IMR-90 (cell line): ENCODE data around the gene ASB4. TPM values are rescaled to one million over a fixed set of nuclear protein-coding genes. Genes with fewer than 3 reads are reported as not detected.

Source experiments
- ATAC-seq: fragments of 200-7000 bp; cut with Tn5 transposase; 2 replicates; pipeline ENCODE4 v1.9.1; 2020; ENCODE audit warnings: low read depth, mild to moderate bottlenecking, moderate library complexity
- BruUV-seq: library from RNA; stranded (reverse); fragments of 400-500 nt; replicated peaks from 2 replicates; lab custom pipeline; 2021; lab: Mats Ljungman, UMichigan
- CTCF ChIA-PET: fragments of 300-600 bp; formaldehyde crosslinking; extraction: SDS; loops from one replicate; lab custom pipeline; 2021; ENCODE audit warnings: antibody characterized with exemption; lab: Yijun Ruan, JAX
- POLR2A ChIA-PET: fragments of 300-600 bp; sonication (Branson Sonifier 250); formaldehyde crosslinking; loops from one replicate; lab custom pipeline; 2022; ENCODE audit warnings: antibody characterized with exemption; ENCODE audit not compliant: unreplicated experiment; lab: Charles Lee
- DNase-seq: peaks from one replicate; pipeline ENCODE4 v3.0.0; 2013
- H2AFZ ChIP-seq: replicated peaks from 2 replicates; pipeline ENCODE3; 2013; ENCODE audit warnings: low read length, mild to moderate bottlenecking; ENCODE audit not compliant: poor library complexity
- H2AK5ac ChIP-seq: 2 replicates; pipeline ENCODE4 v1.6.1; 2013; ENCODE audit warnings: low read depth, low read length, inconsistent platforms
- H2AK9ac ChIP-seq: replicated peaks from 2 replicates; pipeline ENCODE3; 2013; ENCODE audit warnings: mild to moderate bottlenecking, low read depth, low read length, moderate library complexity; ENCODE audit not compliant: poor library complexity
- H2BK120ac ChIP-seq: 2 replicates; pipeline ENCODE4 v1.6.1; 2013; ENCODE audit warnings: low read depth, low read length, inconsistent platforms
- H2BK15ac ChIP-seq: 3 replicates; pipeline ENCODE4 v1.6.1; 2013; ENCODE audit warnings: low read depth, low read length, inconsistent platforms
- H2BK20ac ChIP-seq: 2 replicates; pipeline ENCODE4 v1.6.1; 2013; ENCODE audit warnings: low read depth, mild to moderate bottlenecking, inconsistent platforms, low read length, moderate library complexity
- H2BK5ac ChIP-seq: 2 replicates; pipeline ENCODE4 v1.6.1; 2013; ENCODE audit warnings: mild to moderate bottlenecking, low read depth, low read length, inconsistent platforms; ENCODE audit not compliant: poor library complexity, severe bottlenecking
- H3K14ac ChIP-seq: replicated peaks from 2 replicates; pipeline ENCODE4 v1.6.1; 2013; ENCODE audit warnings: low read depth, low read length, inconsistent platforms
- H3K18ac ChIP-seq: 2 replicates; pipeline ENCODE4 v1.6.1; 2013; ENCODE audit warnings: low read depth, low read length, control low read depth
- H3K23ac ChIP-seq: 2 replicates; pipeline ENCODE4 v1.6.1; 2013; ENCODE audit warnings: low read depth, low read length, inconsistent platforms
- H3K27ac ChIP-seq: 2 replicates; pipeline ENCODE4 v1.5.1; 2013; ENCODE audit warnings: mild to moderate bottlenecking, control low read depth, low read length; ENCODE audit not compliant: insufficient read depth
- H3K27me3 ChIP-seq: 2 replicates; pipeline ENCODE4 v1.6.1; 2013; ENCODE audit warnings: low read length; ENCODE audit not compliant: control insufficient read depth, insufficient read depth
- H3K36me3 ChIP-seq: 2 replicates; pipeline ENCODE4 v1.6.1; 2013; ENCODE audit warnings: low read length, mixed read lengths; ENCODE audit not compliant: control insufficient read depth, insufficient read depth
- H3K4ac ChIP-seq: 2 replicates; pipeline ENCODE4 v1.6.1; 2013; ENCODE audit warnings: low read depth, low read length, inconsistent platforms
- H3K4me1 ChIP-seq: 2 replicates; pipeline ENCODE4 v1.6.1; 2013; ENCODE audit warnings: low read length, mixed read lengths; ENCODE audit not compliant: control insufficient read depth, insufficient read depth
- H3K4me2 ChIP-seq: 2 replicates; pipeline ENCODE4 v1.6.1; 2013; ENCODE audit warnings: low read depth, mild to moderate bottlenecking, control low read depth, low read length, moderate library complexity
- H3K4me3 ChIP-seq: 2 replicates; pipeline ENCODE4 v1.5.1; 2013; ENCODE audit warnings: low read depth, mild to moderate bottlenecking, control low read depth, low read length, moderate library complexity; ENCODE audit not compliant: insufficient read depth
- H3K56ac ChIP-seq: 2 replicates; pipeline ENCODE4 v1.6.1; 2013; ENCODE audit warnings: low read length, inconsistent platforms; ENCODE audit not compliant: insufficient read depth; ENCODE audit errors: extremely low read depth
- H3K79me1 ChIP-seq, 2 experiments: 2 replicates each; pipeline ENCODE4 v1.6.1; 2013; ENCODE audit warnings: low read length in 2 of 2, inconsistent platforms in 1 of 2, low read depth in 1 of 2
- H3K9ac ChIP-seq: 2 replicates; pipeline ENCODE4 v1.6.1; 2013; ENCODE audit warnings: low read depth, low read length, control low read depth
- H3K9me1 ChIP-seq: 2 replicates; pipeline ENCODE4 v1.6.1; 2013; ENCODE audit warnings: low read length, inconsistent platforms; ENCODE audit not compliant: insufficient read depth
- H3K9me3 ChIP-seq: 2 replicates; pipeline ENCODE4 v1.6.1; 2013; ENCODE audit warnings: low read length; ENCODE audit not compliant: control insufficient read depth, insufficient read depth
- H4K20me1 ChIP-seq: 2 replicates; pipeline ENCODE4 v1.6.1; 2013; ENCODE audit warnings: low read length, inconsistent platforms; ENCODE audit not compliant: insufficient read depth
- H4K5ac ChIP-seq: 2 replicates; pipeline ENCODE4 v1.6.1; 2013; ENCODE audit warnings: mild to moderate bottlenecking, low read depth, low read length, control low read depth
- H4K8ac ChIP-seq, 2 experiments: 2 replicates each; pipeline ENCODE4 v1.6.1; 2013; ENCODE audit warnings: low read depth in 2 of 2, low read length in 2 of 2, control low read depth in 1 of 2, inconsistent platforms in 1 of 2
- H4K91ac ChIP-seq: 2 replicates; pipeline ENCODE4 v1.6.1; 2013; ENCODE audit warnings: low read depth, low read length, inconsistent platforms; ENCODE audit not compliant: insufficient read depth
- BHLHE40 ChIP-seq: fragments of 150-350 bp; IDR thresholded peaks from 2 replicates; pipeline ENCODE4 v1.6.1; 2016; ENCODE audit warnings: mild to moderate bottlenecking, low read depth, low read length
- CEBPB ChIP-seq: IDR thresholded peaks from 2 replicates; pipeline ENCODE4 v1.6.1; 2012; ENCODE audit warnings: low read depth, low read length, improper control_type of control experiment
- CHD1 ChIP-seq: IDR thresholded peaks from 2 replicates; pipeline ENCODE4 v1.6.1; 2012; ENCODE audit warnings: low read depth, low read length, improper control_type of control experiment
- CTCF ChIP-seq: conservative IDR thresholded peaks from 2 replicates; pipeline ENCODE4 v1.5.1; 2012; ENCODE audit warnings: mild to moderate bottlenecking, low read depth, low read length, improper control_type of control experiment
- ELK1 ChIP-seq: fragments of 150-350 bp; IDR thresholded peaks from 2 replicates; pipeline ENCODE4 v1.6.1; 2016; ENCODE audit warnings: low read depth, mild to moderate bottlenecking, low read length, moderate library complexity, borderline replicate concordance
- FOS ChIP-seq: fragments of 150-350 bp; IDR thresholded peaks from 2 replicates; pipeline ENCODE4 v1.6.1; 2016; ENCODE audit warnings: low read depth, low read length
- MAFK ChIP-seq: IDR thresholded peaks from 2 replicates; pipeline ENCODE4 v1.6.1; 2012; ENCODE audit warnings: low read depth, low read length, improper control_type of control experiment
- MAZ ChIP-seq: IDR thresholded peaks from 2 replicates; pipeline ENCODE4 v1.6.1; 2012; ENCODE audit warnings: low read depth, mild to moderate bottlenecking, low read length, improper control_type of control experiment, moderate library complexity, borderline replicate concordance
- MXI1 ChIP-seq: IDR thresholded peaks from 2 replicates; pipeline ENCODE4 v1.6.1; 2012; ENCODE audit warnings: low read depth, mild to moderate bottlenecking, low read length, moderate library complexity, borderline replicate concordance
- NFE2L2 ChIP-seq: fragments of 150-350 bp; IDR thresholded peaks from 2 replicates; pipeline ENCODE4 v1.6.1; 2016; ENCODE audit warnings: low read depth, mild to moderate bottlenecking, low read length
- POLR2A ChIP-seq: IDR thresholded peaks from 2 replicates; pipeline ENCODE4 v1.6.1; 2012; ENCODE audit warnings: mild to moderate bottlenecking, low read depth, low read length
- RAD21 ChIP-seq: IDR thresholded peaks from 2 replicates; pipeline ENCODE4 v1.6.1; 2012; ENCODE audit warnings: low read length, improper control_type of control experiment
- RCOR1 ChIP-seq: IDR thresholded peaks from 2 replicates; pipeline ENCODE4 v1.6.1; 2012; ENCODE audit warnings: mild to moderate bottlenecking, low read length, improper control_type of control experiment; ENCODE audit not compliant: insufficient replicate concordance
- RFX5 ChIP-seq: IDR thresholded peaks from 2 replicates; pipeline ENCODE4 v1.8.0; 2012; ENCODE audit warnings: low read depth, mild to moderate bottlenecking, low read length, moderate library complexity
- SMC3 ChIP-seq: fragments of 150-350 bp; IDR thresholded peaks from 2 replicates; pipeline ENCODE4 v1.6.1; 2016; ENCODE audit warnings: low read depth, mild to moderate bottlenecking, antibody characterized with exemption, low read length, moderate library complexity
- USF2 ChIP-seq: fragments of 150-350 bp; IDR thresholded peaks from 2 replicates; pipeline ENCODE4 v1.6.1; 2017; ENCODE audit warnings: mild to moderate bottlenecking, antibody characterized with exemption, low read length, low read depth
- WGBS, 2 experiments: methylation state at CpG; one replicate each; pipeline versions ENCODE4 v1.1.5 to v1.1.7; 2013; ENCODE audit warnings: missing lambda C conversion rate in 2 of 2; ENCODE audit not compliant: insufficient read length in 1 of 2; ENCODE audit errors: extremely low coverage in 2 of 2; 5-methylcytosine and 5-hydroxymethylcytosine counted together
- dilution Hi-C: fragments of 300-500 bp; cut with HindIII; formaldehyde crosslinking; loops from one replicate; pipeline ENCODE4 v1.14.3; 2018; ENCODE audit warnings: low sequenced_read_pairs; ENCODE audit not compliant: unreplicated experiment
- in situ Hi-C: fragments of 300-500 bp; cut with MboI; formaldehyde crosslinking; loops from 3 replicates; pipeline ENCODE4 v1.14.3; 2019; ENCODE audit warnings: low sequenced_read_pairs, inconsistent platforms, mixed read lengths
- intact Hi-C: fragments of 100-400 bp; cut with micrococcal nuclease; formaldehyde crosslinking; loops from 2 replicates; pipeline ENCODE4 v1.10.0; 2022
- polyA plus RNA-seq, 3 experiments: library from polyadenylated mRNA; depleted of rRNA; stranded (reverse); fragments of >200 nt; gene quantifications; 2 replicates each; pipeline ENCODE4 v1.2.3, GENCODE V29; 2012; ENCODE audit warnings: low replicate concordance in 1 of 3
- total RNA-seq: library from RNA; depleted of rRNA; stranded (reverse); fragments of >200 nt; gene quantifications from 2 replicates; pipeline ENCODE4 v1.2.3, GENCODE V29; 2012

ASB4 gene
- total and polyA plus RNA-seq, 2 of the 4 experiments (the other 2 are of a cell fraction): not detected

- Histone ChIP-seq H4K5ac (no peak overlapping the region), H3K56ac (no peak overlapping the region), H3K4ac (no peak overlapping the region), H3K14ac (no peak overlapping the region), H3K18ac (no peak overlapping the region), H3K79me1 (peaks cover under 1% of the 10 kb centered on the region in 2 experiments; a peak in 1 of 4 replicates), H3K23ac (no peak overlapping the region), H3K9ac (no peak overlapping the region), H3K36me3 (no peaks in the 10 kb centered on the region), H3K4me1 (peaks cover under 1% of the 10 kb centered on the region; the same call in 1 of the 2 replicates), H3K9me1 (peaks cover under 1% of the 10 kb centered on the region; the same call in 1 of the 2 replicates), H2BK5ac (no peak overlapping the region), H4K91ac (no peak overlapping the region), H2BK120ac (no peak overlapping the region), H3K4me3 (no peak overlapping the region), H2BK20ac (no peak overlapping the region), H2AFZ (no peak overlapping the region), H2BK15ac (no peak overlapping the region), H3K27ac (no peak overlapping the region), H4K20me1 (no peaks in the 10 kb centered on the region), H3K27me3 (no peaks in the 10 kb centered on the region), H4K8ac (no peak overlapping the region), H3K4me2 (no peak overlapping the region), H3K9me3 (no peaks in the 10 kb centered on the region), H2AK5ac (no peak overlapping the region), H2AK9ac (no peak overlapping the region)
- ChIA-PET CTCF (no interaction called here), POLR2A (no interaction called here)
- dilution Hi-C loops: no loop called here
- DNase-seq (no peak), ATAC-seq (no peak)
- BruUV-seq: no TSS peak
- intact Hi-C loops: no loop called here
- WGBS, 2 experiments: 100% methylated on average over 1 of the region's 3 CpGs; no CpG with 5 or more reads in 1 of the 2 experiments
- in situ Hi-C loops: no loop called here
- TF ChIP-seq NFE2L2: no peak
- no peak for TF ChIP-seq MXI1
- no peak for TF ChIP-seq MAZ
- no peak for TF ChIP-seq CHD1
- no peak for TF ChIP-seq ELK1
- no peak for TF ChIP-seq RFX5
- TF ChIP-seq RCOR1: no peak
- no peak for TF ChIP-seq SMC3
- TF ChIP-seq FOS: no peak
- no peak for TF ChIP-seq CEBPB
- TF ChIP-seq CTCF: no peak
- no peak for TF ChIP-seq POLR2A
- no peak for TF ChIP-seq BHLHE40
- no peak for TF ChIP-seq USF2
- TF ChIP-seq RAD21: no peak
- no peak for TF ChIP-seq MAFK
These were observed 45.2 kb upstream of the ASB4 start for GRCh38 chr7:95440394-95441038.
